ENCODE results near the gene PAPOLA.
"Not testable (repeated sequence)": the region's sequence is repeated elsewhere in the genome, so short reads cannot be mapped to it uniquely, and the experiment has no call there.

Gene PAPOLA

GRCh38 chr14:96502621-96503305 lies 581 bp downstream of the PAPOLA start:
- DNase-seq (ENCODE audit: low spot score), result peak; percentile 34

GRCh38 chr14:96503306-96503679 lies 1.1 kb downstream of the PAPOLA start:
- DNase-seq (ENCODE audit: low spot score), result no peak

GRCh38 chr14:96504353-96504752 lies 2.2 kb downstream of the PAPOLA start:
- not testable (repeated sequence) for DNase-seq (ENCODE audit: low spot score)

GRCh38 chr14:96507723-96508122 lies 5.5 kb downstream of the PAPOLA start:
- no peak for DNase-seq (ENCODE audit: low spot score)

GRCh38 chr14:96508900-96509299 lies 6.7 kb downstream of the PAPOLA start:
- no peak for DNase-seq (ENCODE audit: low spot score)

- no peak for DNase-seq (ENCODE audit: low spot score)
Measured at GRCh38 chr14:96509457-96510090, 7.4 kb downstream of the PAPOLA start.

- no peak for DNase-seq (ENCODE audit: low spot score)
Measured at GRCh38 chr14:96511146-96511545, 9.0 kb downstream of the PAPOLA start.

GRCh38 chr14:96511667-96512066 lies 9.5 kb downstream of the PAPOLA start:
- DNase-seq (ENCODE audit: low spot score), result no peak

- DNase-seq (ENCODE audit: low spot score), result no peak
Measured at GRCh38 chr14:96512122-96512521, 9.9 kb downstream of the PAPOLA start.

GRCh38 chr14:96512602-96513397 lies 10.6 kb downstream of the PAPOLA start:
- DNase-seq (ENCODE audit: low spot score), result no peak

- DNase-seq (ENCODE audit: low spot score), result no peak
Measured at GRCh38 chr14:96514694-96515093, 12.5 kb downstream of the PAPOLA start.

GRCh38 chr14:96515731-96516130 lies 13.5 kb downstream of the PAPOLA start:
- peak; percentile 4 for DNase-seq (ENCODE audit: low spot score)

- no peak for DNase-seq (ENCODE audit: low spot score)
Measured at GRCh38 chr14:96516351-96516750, 14.2 kb downstream of the PAPOLA start.

- no peak for DNase-seq (ENCODE audit: low spot score)
Measured at GRCh38 chr14:96519970-96520369, 17.8 kb downstream of the PAPOLA start.

GRCh38 chr14:96525452-96525851 lies 23.3 kb downstream of the PAPOLA start:
- no peak for DNase-seq (ENCODE audit: low spot score)

GRCh38 chr14:96532632-96533031 lies 30.4 kb downstream of the PAPOLA start:
- DNase-seq (ENCODE audit: low spot score), result no peak

GRCh38 chr14:96536807-96537206 lies 34.6 kb downstream of the PAPOLA start:
- no peak for DNase-seq (ENCODE audit: low spot score)

GRCh38 chr14:96538097-96538989 lies 36.2 kb downstream of the PAPOLA start:
- no peak for DNase-seq (ENCODE audit: low spot score)

- no peak for DNase-seq (ENCODE audit: low spot score)
Measured at GRCh38 chr14:96538990-96539317, 36.8 kb downstream of the PAPOLA start.

- DNase-seq (ENCODE audit: low spot score), result no peak
Measured at GRCh38 chr14:96554315-96554910, 52.2 kb downstream of the PAPOLA start.

GRCh38 chr14:96559571-96559970 lies 57.4 kb downstream of the PAPOLA start:
- DNase-seq (ENCODE audit: low spot score), result no peak

- DNase-seq (ENCODE audit: low spot score), result no peak
Measured at GRCh38 chr14:96564389-96564788, 62.2 kb downstream of the PAPOLA start.
